ENCODE measurements around the gene CTNND2.

DNA sequence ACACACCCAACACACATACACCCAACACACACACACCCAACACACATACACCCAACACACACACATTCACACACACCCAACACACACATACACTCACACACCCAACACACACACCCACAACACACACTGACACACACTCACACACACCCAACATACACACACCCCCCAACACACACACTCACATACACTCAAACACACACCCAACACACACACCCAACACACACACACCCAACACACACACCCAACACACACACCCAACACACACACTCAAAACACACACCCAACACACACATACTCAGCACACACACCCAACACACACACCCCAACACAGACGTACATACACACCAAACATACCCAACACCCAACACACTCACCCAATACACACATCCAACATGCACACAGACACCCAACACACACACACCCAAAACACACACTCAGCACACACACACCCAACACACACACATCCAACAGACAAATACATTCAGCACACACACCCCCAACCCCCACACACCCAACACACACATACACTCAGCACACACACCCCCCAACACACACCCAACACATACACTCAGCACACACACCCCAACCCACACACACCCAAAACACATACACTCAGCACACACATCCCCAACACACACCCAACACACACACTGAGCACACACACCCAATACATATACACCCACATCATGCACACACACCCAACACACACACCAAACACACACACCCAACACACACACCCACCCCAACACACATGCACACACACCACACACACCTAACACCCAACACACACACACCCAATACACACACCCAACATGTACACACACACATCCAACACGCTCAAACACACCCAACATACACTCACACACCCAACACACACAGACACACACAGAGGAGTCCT is 663.7 kb downstream of the CTNND2 start:
- TF ChIP-seq, protein P1, sequence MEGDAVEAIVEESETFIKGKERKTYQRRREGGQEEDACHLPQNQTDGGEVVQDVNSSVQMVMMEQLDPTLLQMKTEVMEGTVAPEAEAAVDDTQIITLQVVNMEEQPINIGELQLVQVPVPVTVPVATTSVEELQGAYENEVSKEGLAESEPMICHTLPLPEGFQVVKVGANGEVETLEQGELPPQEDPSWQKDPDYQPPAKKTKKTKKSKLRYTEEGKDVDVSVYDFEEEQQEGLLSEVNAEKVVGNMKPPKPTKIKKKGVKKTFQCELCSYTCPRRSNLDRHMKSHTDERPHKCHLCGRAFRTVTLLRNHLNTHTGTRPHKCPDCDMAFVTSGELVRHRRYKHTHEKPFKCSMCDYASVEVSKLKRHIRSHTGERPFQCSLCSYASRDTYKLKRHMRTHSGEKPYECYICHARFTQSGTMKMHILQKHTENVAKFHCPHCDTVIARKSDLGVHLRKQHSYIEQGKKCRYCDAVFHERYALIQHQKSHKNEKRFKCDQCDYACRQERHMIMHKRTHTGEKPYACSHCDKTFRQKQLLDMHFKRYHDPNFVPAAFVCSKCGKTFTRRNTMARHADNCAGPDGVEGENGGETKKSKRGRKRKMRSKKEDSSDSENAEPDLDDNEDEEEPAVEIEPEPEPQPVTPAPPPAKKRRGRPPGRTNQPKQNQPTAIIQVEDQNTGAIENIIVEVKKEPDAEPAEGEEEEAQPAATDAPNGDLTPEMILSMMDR (IDR thresholded peaks at IDR 0.05), result no peak
- TF ChIP-seq POLR2A (IDR thresholded peaks at IDR 0.05), result no peak

All from thyroid gland (tissue), 4 donors.